H1 (cell line): ENCODE measurements around the gene LCN12. TPM values are rescaled to one million over a fixed set of nuclear protein-coding genes. Genes with fewer than 3 reads are reported as not detected.

Experiments used
- CTCF ChIA-PET: fragments of 300-600 bp; sonication (Branson Sonifier 250); formaldehyde crosslinking; loops from one replicate; lab custom pipeline; 2021; ENCODE audit not compliant: partially characterized antibody; lab: Charles Lee
- POLR2A ChIA-PET: fragments of 300-600 bp; sonication (Branson Sonifier 250); formaldehyde crosslinking; loops from one replicate; lab custom pipeline; 2021; ENCODE audit warnings: inconsistent platforms; ENCODE audit not compliant: partially characterized antibody; lab: Charles Lee
- DNase-seq, 2 experiments: peaks; one replicate each; pipeline versions ENCODE4 v3.0.0 to v3.0.0-alpha.2; 2010 to 2022; ENCODE audit warnings: low spot score in 2 of 2, low read depth in 1 of 2, mixed read lengths in 1 of 2
- FAIRE-seq: peaks from 2 replicates; lab custom pipeline; 2011; peaks lifted over from hg19 to GRCh38; lab: Jason Lieb, UNC
- H2AFZ ChIP-seq: 2 replicates; pipeline ENCODE4 v1.8.1; 2012; ENCODE audit warnings: low read length, inconsistent platforms
- H2AK5ac ChIP-seq: 2 replicates; pipeline ENCODE4 v1.6.1; 2013; ENCODE audit warnings: low read depth, low read length
- H2BK120ac ChIP-seq: replicated peaks from 2 replicates; pipeline ENCODE3; 2013; ENCODE audit warnings: low read depth, low read length, inconsistent platforms
- H2BK12ac ChIP-seq: 2 replicates; pipeline ENCODE4 v1.6.1; 2013; ENCODE audit warnings: low read depth, low read length
- H2BK15ac ChIP-seq: 2 replicates; pipeline ENCODE4 v1.6.1; 2013; ENCODE audit warnings: low read length
- H2BK20ac ChIP-seq: 2 replicates; pipeline ENCODE4 v1.6.1; 2013; ENCODE audit warnings: low read length
- H2BK5ac ChIP-seq: 2 replicates; pipeline ENCODE4 v1.6.1; 2013; ENCODE audit warnings: low read depth, low read length
- H3K14ac ChIP-seq: 2 replicates; pipeline ENCODE4 v1.6.1; 2013; ENCODE audit warnings: inconsistent platforms; ENCODE audit not compliant: insufficient read length
- H3K18ac ChIP-seq: 2 replicates; pipeline ENCODE4 v1.6.1; 2013; ENCODE audit warnings: low read length; ENCODE audit errors: extremely low read depth
- H3K23ac ChIP-seq: 2 replicates; pipeline ENCODE4 v1.6.1; 2013; ENCODE audit warnings: inconsistent platforms; ENCODE audit not compliant: insufficient read length
- H3K23me2 ChIP-seq: 2 replicates; pipeline ENCODE4 v1.6.1; 2013; ENCODE audit warnings: low read depth, low read length
- H3K27ac ChIP-seq: 2 replicates; pipeline ENCODE4 v1.6.1; 2011; ENCODE audit warnings: low read depth, low read length, inconsistent platforms
- H3K27me3 ChIP-seq, 4 experiments: replicated peaks in 1 of 4; 1 replicate in 1 of 4; 2 replicates in 3 of 4; pipeline versions ENCODE4 v1.6.1 to v1.8.1; 2011 to 2013; ENCODE audit warnings: low read length in 3 of 4, mild to moderate bottlenecking in 3 of 4, inconsistent platforms in 2 of 4, mixed read lengths in 2 of 4, moderate library complexity in 1 of 4; ENCODE audit not compliant: control insufficient read depth in 3 of 4, insufficient read depth in 3 of 4; ENCODE audit errors: extremely low read depth in 1 of 4
- H3K36me3 ChIP-seq, 4 experiments: 2 replicates each; pipeline versions ENCODE4 v1.6.1 to v1.8.1; 2011 to 2013; ENCODE audit warnings: mild to moderate bottlenecking in 4 of 4, low read length in 3 of 4, moderate library complexity in 2 of 4, control low read depth in 1 of 4, inconsistent platforms in 1 of 4; ENCODE audit not compliant: insufficient read depth in 4 of 4, control insufficient read depth in 2 of 4
- H3K4ac ChIP-seq: replicated peaks from 2 replicates; pipeline ENCODE3; 2013; ENCODE audit warnings: low read length, low read depth, mixed read lengths, inconsistent platforms; ENCODE audit not compliant: insufficient read length
- H3K4me1 ChIP-seq, 4 experiments: replicated peaks in 1 of 4; 1 replicate in 1 of 4; 2 replicates in 3 of 4; pipeline versions ENCODE4 v1.6.1 to v1.8.1; 2011 to 2013; ENCODE audit warnings: low read length in 3 of 4, inconsistent platforms in 2 of 4, mixed read lengths in 1 of 4; ENCODE audit not compliant: insufficient read depth in 4 of 4, control insufficient read depth in 3 of 4
- H3K4me2 ChIP-seq, 2 experiments: 2 replicates each; pipeline versions ENCODE4 v1.6.1 to v1.8.1; 2011 to 2013; ENCODE audit warnings: low read depth in 2 of 2, low read length in 2 of 2, control low read depth in 1 of 2, inconsistent platforms in 1 of 2, mild to moderate bottlenecking in 1 of 2; ENCODE audit not compliant: insufficient read depth in 1 of 2
- H3K4me3 ChIP-seq, 4 experiments: fragments of 200-600, 300-600 bp in 1 of 4; sonication (generic), shearing (Covaris generic), sonication (Bioruptor Twin) in 1 of 4; 2 replicates each; pipeline versions ENCODE4 v1.5.1 to v1.8.1; 2011 to 2016; ENCODE audit warnings: low read length in 4 of 4, low read depth in 3 of 4, control low read depth in 2 of 4, inconsistent platforms in 2 of 4, mild to moderate bottlenecking in 2 of 4, mixed read lengths in 1 of 4, moderate library complexity in 1 of 4; ENCODE audit not compliant: insufficient read depth in 2 of 4; ENCODE audit errors: extremely low read depth in 1 of 4
- H3K56ac ChIP-seq: replicated peaks from 2 replicates; pipeline ENCODE3; 2013; ENCODE audit warnings: low read depth, mild to moderate bottlenecking, mixed read lengths, low read length, inconsistent platforms; ENCODE audit not compliant: insufficient read length
- H3K79me1 ChIP-seq: 2 replicates; pipeline ENCODE4 v1.6.1; 2013; ENCODE audit warnings: low read depth, low read length, control low read depth
- H3K79me2 ChIP-seq, 2 experiments: 2 replicates each; pipeline versions ENCODE4 v1.6.1 to v1.8.1; 2012 to 2013; ENCODE audit warnings: low read length in 2 of 2, mild to moderate bottlenecking in 2 of 2, inconsistent platforms in 1 of 2; ENCODE audit not compliant: insufficient read depth in 2 of 2, control insufficient read depth in 1 of 2
- H3K9ac ChIP-seq, 4 experiments: replicated peaks in 1 of 4; 1 replicate in 1 of 4; 2 replicates in 3 of 4; pipeline versions ENCODE4 v1.6.1 to v1.8.1; 2011 to 2013; ENCODE audit warnings: low read depth in 3 of 4, low read length in 3 of 4, control low read depth in 2 of 4, mild to moderate bottlenecking in 2 of 4, moderate library complexity in 2 of 4, inconsistent platforms in 1 of 4; ENCODE audit errors: extremely low read depth in 1 of 4
- H3K9me3 ChIP-seq, 2 experiments: 2 replicates each; pipeline versions ENCODE4 v1.6.1 to v1.8.1; 2012 to 2013; ENCODE audit warnings: mild to moderate bottlenecking in 2 of 2, moderate library complexity in 2 of 2, control low read depth in 1 of 2, inconsistent platforms in 1 of 2, low read depth in 1 of 2, low read length in 1 of 2, mixed read lengths in 1 of 2; ENCODE audit not compliant: insufficient read depth in 2 of 2
- H4K20me1 ChIP-seq, 2 experiments: replicated peaks in 1 of 2; 2 replicates each; pipeline versions ENCODE3 to v1.8.1; 2011 to 2013; ENCODE audit warnings: inconsistent platforms in 2 of 2, low read length in 2 of 2, mild to moderate bottlenecking in 1 of 2; ENCODE audit not compliant: insufficient read depth in 2 of 2, control insufficient read depth in 1 of 2
- H4K5ac ChIP-seq: 2 replicates; pipeline ENCODE4 v1.6.1; 2013; ENCODE audit warnings: low read length, low read depth, mixed read lengths, inconsistent platforms; ENCODE audit not compliant: insufficient read length
- H4K8ac ChIP-seq: 2 replicates; pipeline ENCODE4 v1.8.0; 2013; ENCODE audit warnings: mild to moderate bottlenecking, moderate library complexity, low read length, inconsistent platforms; ENCODE audit not compliant: insufficient read depth; ENCODE audit errors: extremely low read depth
- H4K91ac ChIP-seq: replicated peaks from 2 replicates; pipeline ENCODE3; 2013; ENCODE audit warnings: low read length, mixed read lengths, inconsistent platforms; ENCODE audit not compliant: insufficient read length
- CBX5 ChIP-seq: fragments of 300-800, 300-1000 bp; sonication (generic); IDR thresholded peaks from 2 replicates; pipeline ENCODE4 v1.7.1; 2016; ENCODE audit warnings: antibody characterized with exemption, low read length, low read depth
- CBX8 ChIP-seq: fragments of 300-800, 300-1000 bp; sonication (generic); IDR thresholded peaks from 2 replicates; pipeline ENCODE4 v1.7.1; 2016; ENCODE audit warnings: low read depth, low read length, borderline replicate concordance
- EZH2 ChIP-seq: fragments of 200-600 bp; sonication (generic); IDR thresholded peaks from 2 replicates; pipeline ENCODE4 v1.7.1; 2012; ENCODE audit warnings: low read depth, mild to moderate bottlenecking, moderate library complexity, low read length, inconsistent platforms; ENCODE audit not compliant: severe bottlenecking
- JUN ChIP-seq: IDR thresholded peaks from 2 replicates; pipeline ENCODE4 v1.6.1; 2011; ENCODE audit warnings: low read depth, mild to moderate bottlenecking, improper control_type of control experiment, low read length
- KDM4A ChIP-seq: IDR thresholded peaks from one replicate; pipeline ENCODE4 v1.7.1; 2012; ENCODE audit warnings: low read depth, mild to moderate bottlenecking, moderate library complexity, low read length, inconsistent platforms; ENCODE audit not compliant: severe bottlenecking
- POU5F1 ChIP-seq: IDR thresholded peaks from 2 replicates; pipeline ENCODE4 v1.6.1; 2011; ENCODE audit warnings: low read depth, mild to moderate bottlenecking, low read length, moderate library complexity
- RBBP5 ChIP-seq: IDR thresholded peaks from 2 replicates; pipeline ENCODE4 v1.7.1; 2012; ENCODE audit warnings: low read depth, mild to moderate bottlenecking, inconsistent platforms, low read length, moderate library complexity, borderline replicate concordance
- RFX5 ChIP-seq: IDR thresholded peaks from 2 replicates; pipeline ENCODE4 v1.6.1; 2011; ENCODE audit warnings: low read depth, low read length, improper control_type of control experiment, borderline replicate concordance
- TAF7 ChIP-seq: optimal IDR thresholded peaks from 2 replicates; pipeline ENCODE3; 2011; ENCODE audit warnings: low read depth, mild to moderate bottlenecking, inconsistent platforms, low read length, moderate library complexity, borderline replicate concordance
- WGBS, 2 experiments: shearing (Covaris generic) in 1 of 2; methylation state at CpG; one replicate each; pipeline versions ENCODE4 v1.1.6 to v1.1.7; 2013 to 2015; ENCODE audit warnings: low lambda C conversion rate in 2 of 2, mixed read lengths in 2 of 2, inconsistent platforms in 1 of 2, low coverage in 1 of 2, missing lambda C conversion rate in 1 of 2; ENCODE audit not compliant: insufficient replicate concordance in 2 of 2, insufficient coverage in 1 of 2, insufficient read length in 1 of 2; ENCODE audit errors: extremely low coverage in 1 of 2, missing lambda C conversion rate in 1 of 2; 5-methylcytosine and 5-hydroxymethylcytosine counted together
- polyA plus RNA-seq, 7 experiments: library from polyadenylated mRNA; depleted of rRNA in 3 of 7; stranded (reverse) in 5 of 7; unstranded in 2 of 7; fragments of >200 nt in 5 of 7; fragments of 200-250 nt in 2 of 7; gene quantifications; 1 replicate in 5 of 7; 2 replicates in 1 of 7; 4 replicates in 1 of 7; pipeline versions ENCODE4 v1.2.1 to v1.2.3, GENCODE V29; 2011 to 2013; ENCODE audit warnings: missing spikeins in 2 of 7, mixed read lengths in 2 of 7
- total RNA-seq: library from RNA; stranded (reverse); fragmentation: NEBNext Ultra II Directional; extraction: Animal tissue kit (Norgen Biotek cat#: 25700); gene quantifications from 2 replicates; pipeline ENCODE4 v1.2.1, GENCODE V29; 2021

The LCN12 gene
- total and polyA plus RNA-seq, 2 of the 8 experiments (the other 6 are each of a cell fraction or from before 2014, with no cell fraction given): 1.1 to 1.7 TPM

- no peaks in the 10 kb centered on the region for H3K23me2 ChIP-seq
- no peak overlapping the region for H3K27ac ChIP-seq
- no peak overlapping the region for H3K4me3 ChIP-seq
- H3K23ac ChIP-seq: no peak overlapping the region
- no peak overlapping the region for H3K4ac ChIP-seq
- H3K4me2 ChIP-seq: no peak overlapping the region
- H3K18ac ChIP-seq: no peak overlapping the region
- POLR2A ChIA-PET: no interaction called here
- H2AK5ac ChIP-seq: no peak overlapping the region
- H4K20me1 ChIP-seq: peaks cover 6 to 23% of the 10 kb centered on the region in 2 experiments
- H4K5ac ChIP-seq: no peak overlapping the region
- FAIRE-seq (no peak), DNase-seq (no peak)
- CTCF ChIA-PET: interaction anchor here (0.6 kb wide), 1 partner anchor 75 kb away, joined by 3 read pairs; no protein-coding TSS in a partner anchor
- 94% methylated on average over 4 of the region's 4 CpGs; no CpG with 5 or more reads in 1 of the 2 experiments for WGBS, 2 experiments
- TF ChIP-seq KDM4A (no peak), CBX8 (no peak), TAF7 (no peak), RFX5 (no peak), JUN (no peak), EZH2 (no peak), CBX5 (no peak), RBBP5 (no peak), POU5F1 (no peak)
- H3K9ac ChIP-seq: no peak overlapping the region
- no peaks in the 10 kb centered on the region; a peak in 1 of 7 replicates for H3K4me1 ChIP-seq
- peaks cover 8% of the 10 kb centered on the region for H3K79me1 ChIP-seq
- no peak overlapping the region for H2BK20ac ChIP-seq
- H4K91ac ChIP-seq: no peak overlapping the region
- H2BK120ac ChIP-seq: no peak overlapping the region
- no peaks in the 10 kb centered on the region for H3K27me3 ChIP-seq
- peaks cover 6 to 33% (median 28%) of the 10 kb centered on the region in 4 experiments; a peak in 7 of 8 replicates for H3K36me3 ChIP-seq
- H3K14ac ChIP-seq: no peak overlapping the region
- H2BK15ac ChIP-seq: no peak overlapping the region
- no peaks in the 10 kb centered on the region for H3K9me3 ChIP-seq
- no peak overlapping the region for H3K56ac ChIP-seq
- no peak overlapping the region for H2AFZ ChIP-seq
- no peak overlapping the region for H4K8ac ChIP-seq
- H2BK5ac ChIP-seq: no peak overlapping the region
- no peaks in the 10 kb centered on the region; a peak in 1 of 4 replicates for H3K79me2 ChIP-seq
- no peak overlapping the region for H2BK12ac ChIP-seq
Measured at GRCh38 chr9:136906266-136906665, 45.8 kb upstream of the LCN12 start.
